ENCODE results near the gene MSL1. TPM values are rescaled to one million over a fixed set of nuclear protein-coding genes. Genes with fewer than 3 reads are reported as not detected.
A peak's percentile ranks its signal among the peaks of the same experiment; 100 is the strongest.

Gene MSL1
- total and polyA plus RNA-seq, 2 of the 13 experiments (the other 11 are each of a cell fraction or from before 2014, with no cell fraction given): 63.8 to 88.5 TPM

DNA sequence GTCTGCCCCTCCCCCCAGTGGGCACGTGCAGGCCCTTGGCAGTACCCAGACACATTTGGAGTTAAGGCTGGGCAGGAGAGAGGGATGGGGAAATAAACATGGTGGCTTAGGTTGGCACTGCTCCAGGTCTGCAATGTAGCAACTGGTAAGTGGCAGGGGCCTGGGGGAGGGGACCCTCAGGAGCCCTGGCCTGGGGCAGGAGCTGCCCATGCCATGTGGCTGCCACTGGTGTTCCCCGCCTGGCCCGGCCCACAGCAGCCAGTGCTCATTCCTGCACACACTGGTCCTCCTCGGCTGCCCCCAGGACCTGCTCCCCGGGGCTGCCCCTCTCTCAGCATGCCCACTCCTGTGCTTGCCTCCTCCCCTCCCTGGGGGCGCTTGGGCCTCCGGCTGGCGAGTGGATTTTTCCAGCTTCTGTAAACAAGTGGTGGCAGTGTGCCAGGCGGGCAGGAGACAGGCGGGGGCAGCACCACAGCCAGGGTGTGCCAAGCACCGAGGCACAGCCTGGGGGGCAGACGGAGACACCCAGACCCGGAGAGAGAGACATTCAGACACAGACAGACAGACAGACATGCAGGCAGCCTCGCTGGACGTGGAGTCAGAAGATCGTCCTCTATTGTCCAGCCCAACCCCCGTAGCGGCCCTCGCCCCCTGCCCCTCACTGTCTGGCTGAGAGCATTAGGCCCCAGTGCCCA is 49.6 kb upstream of the MSL1 start (continued):
- TF ChIP-seq TGIF2 (CRISPR knock-in tag; IDR thresholded peaks at IDR 0.05): 0 out of 2 replicates have a peak, but pooled peaks have one; percentile 17
- TF ChIP-seq, protein P1, sequence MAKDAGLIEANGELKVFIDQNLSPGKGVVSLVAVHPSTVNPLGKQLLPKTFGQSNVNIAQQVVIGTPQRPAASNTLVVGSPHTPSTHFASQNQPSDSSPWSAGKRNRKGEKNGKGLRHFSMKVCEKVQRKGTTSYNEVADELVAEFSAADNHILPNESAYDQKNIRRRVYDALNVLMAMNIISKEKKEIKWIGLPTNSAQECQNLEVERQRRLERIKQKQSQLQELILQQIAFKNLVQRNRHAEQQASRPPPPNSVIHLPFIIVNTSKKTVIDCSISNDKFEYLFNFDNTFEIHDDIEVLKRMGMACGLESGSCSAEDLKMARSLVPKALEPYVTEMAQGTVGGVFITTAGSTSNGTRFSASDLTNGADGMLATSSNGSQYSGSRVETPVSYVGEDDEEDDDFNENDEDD (CRISPR knock-in tag; IDR thresholded peaks at IDR 0.05; ENCODE audit: borderline replicate concordance): peak; percentile 6; the same call in 1 of the 2 replicates
- peak; percentile 44 for TF ChIP-seq MAZ (IDR thresholded peaks at IDR 0.05; ENCODE audit: borderline replicate concordance, low read depth, low read length)
- no peak for TF ChIP-seq MAZ (CRISPR knock-in tag; IDR thresholded peaks at IDR 0.05; ENCODE audit: low read depth)
- peak; percentile 14; the same call in 1 of the 2 replicates for TF ChIP-seq GZF1 (CRISPR knock-in tag; IDR thresholded peaks at IDR 0.05)
- TF ChIP-seq KDM4B (CRISPR knock-in tag; IDR thresholded peaks at IDR 0.05): 0 out of 2 replicates have a peak, but pooled peaks have one; percentile 32
- peak; percentile 51; the same call in 1 of the 2 replicates for TF ChIP-seq MED13 (CRISPR knock-in tag; IDR thresholded peaks at IDR 0.05)
- TF ChIP-seq ZNF512B (CRISPR knock-in tag; IDR thresholded peaks at IDR 0.05; ENCODE audit: borderline replicate concordance): 0 out of 2 replicates have a peak, but pooled peaks have one; percentile 17
- peak; percentile 11; the same call in 1 of the 2 replicates for TF ChIP-seq ETV5 (CRISPR knock-in tag; IDR thresholded peaks at IDR 0.05; ENCODE audit: borderline replicate concordance)
- TF ChIP-seq NFYC (CRISPR knock-in tag; IDR thresholded peaks at IDR 0.05): no peak
- TF ChIP-seq MEIS2 (CRISPR knock-in tag; IDR thresholded peaks at IDR 0.05): 0 out of 2 replicates have a peak, but pooled peaks have one; percentile 7
- TF ChIP-seq ZNF558 (CRISPR knock-in tag; IDR thresholded peaks at IDR 0.05; ENCODE audit: borderline replicate concordance): 0 out of 2 replicates have a peak, but pooled peaks have one; percentile 12
- TF ChIP-seq CHD4 (IDR thresholded peaks at IDR 0.05; ENCODE audit: borderline replicate concordance, low read length): peak; percentile 15; the same call in 1 of the 2 replicates
- peak; percentile 49; the same call in 1 of the 2 replicates for TF ChIP-seq ZXDC (CRISPR knock-in tag; IDR thresholded peaks at IDR 0.05)
- TF ChIP-seq RARA (CRISPR knock-in tag; IDR thresholded peaks at IDR 0.05): peak; percentile 5; the same call in 1 of the 2 replicates
- no peak for TF ChIP-seq SOX6 (IDR thresholded peaks at IDR 0.05)
- peak; percentile 21 for TF ChIP-seq SOX6 (CRISPR knock-in tag; IDR thresholded peaks at IDR 0.05)
- peak; percentile 39; the same call in 1 of the 2 replicates for TF ChIP-seq THAP11 (CRISPR knock-in tag; IDR thresholded peaks at IDR 0.05)
- TF ChIP-seq ISL2 (CRISPR knock-in tag; IDR thresholded peaks at IDR 0.05): 0 out of 2 replicates have a peak, but pooled peaks have one; percentile 16
- TF ChIP-seq SALL1 (CRISPR knock-in tag; IDR thresholded peaks at IDR 0.05): 0 out of 2 replicates have a peak, but pooled peaks have one; percentile 21
- no peak for TF ChIP-seq BORCS8-MEF2B (CRISPR knock-in tag; IDR thresholded peaks at IDR 0.05)
- TF ChIP-seq, protein P2, sequence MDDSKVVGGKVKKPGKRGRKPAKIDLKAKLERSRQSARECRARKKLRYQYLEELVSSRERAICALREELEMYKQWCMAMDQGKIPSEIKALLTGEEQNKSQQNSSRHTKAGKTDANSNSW (CRISPR knock-in tag; IDR thresholded peaks at IDR 0.05; ENCODE audit: borderline replicate concordance): 0 out of 2 replicates have a peak, but pooled peaks have one; percentile 77
- peak; percentile 27; the same call in 1 of the 2 replicates for TF ChIP-seq ZSCAN21 (CRISPR knock-in tag; IDR thresholded peaks at IDR 0.05; ENCODE audit: borderline replicate concordance)
